Measurements from ENCODE around the gene CFAP221.

The CFAP221 gene

DNA sequence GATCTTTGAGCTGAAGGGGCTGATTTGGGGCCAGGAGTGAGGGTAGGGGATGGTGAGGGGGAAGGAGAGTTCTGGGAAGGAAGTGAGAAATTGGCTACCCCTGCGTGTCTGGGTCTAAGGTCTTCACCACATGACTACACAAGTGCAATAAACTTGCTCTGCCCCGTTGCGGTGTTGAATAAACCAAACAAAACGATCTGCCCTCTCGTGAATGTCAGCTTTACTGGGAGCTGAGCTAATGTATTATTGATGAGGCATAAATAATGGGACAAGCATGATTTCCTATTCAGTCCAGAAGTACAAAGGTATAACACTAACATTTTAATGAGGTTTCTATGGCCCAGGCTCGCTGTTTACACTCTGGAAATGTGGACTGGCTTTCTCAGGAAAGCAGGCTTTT is 8.0 kb upstream of the CFAP221 start:
- DNase-seq (ENCODE audit: low spot score) = no peak
- no peak for FAIRE-seq

DNA sequence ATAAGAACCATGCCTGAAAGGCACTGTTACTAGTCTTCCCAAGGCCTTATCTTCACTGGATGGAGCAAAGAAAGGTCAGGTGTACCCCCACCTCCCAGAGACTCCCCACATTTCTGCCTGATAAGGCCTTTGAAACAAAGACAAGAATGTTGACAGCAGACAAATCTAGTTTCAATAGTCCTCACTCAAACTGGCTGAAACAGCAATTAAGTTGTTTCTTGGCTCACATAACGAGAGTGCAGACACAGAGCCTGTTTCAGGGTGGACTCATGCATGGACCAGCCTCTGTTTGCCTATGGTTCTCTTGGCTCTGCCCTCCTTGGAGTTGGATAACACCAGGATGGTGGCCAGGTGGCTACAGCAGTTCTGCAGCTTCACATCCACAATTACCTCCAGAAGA is 7.5 kb upstream of the CFAP221 start:
- DNase-seq (ENCODE audit: low spot score) = no peak
- no peak for FAIRE-seq

DNA sequence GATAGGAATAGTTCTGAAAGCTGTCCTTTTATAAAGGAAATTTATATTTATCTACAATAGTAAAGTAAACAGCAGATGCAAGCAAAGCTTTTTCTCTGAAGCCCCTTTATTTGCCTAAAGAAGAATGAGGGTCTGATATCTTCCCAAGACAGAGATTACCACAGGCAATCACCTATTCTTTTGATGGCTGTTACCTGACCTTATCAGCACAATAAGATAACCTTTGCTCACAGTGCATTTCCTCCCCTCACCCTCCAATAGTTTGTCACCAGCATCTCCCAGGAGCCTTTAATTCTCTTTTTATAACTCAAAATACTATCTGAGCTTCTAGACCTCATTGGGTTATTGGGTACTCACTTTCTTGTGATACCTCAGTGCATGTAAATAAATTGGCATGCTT is 6.5 kb upstream of the CFAP221 start:
- DNase-seq (ENCODE audit: low spot score) (no peak), FAIRE-seq (no peak)

DNA sequence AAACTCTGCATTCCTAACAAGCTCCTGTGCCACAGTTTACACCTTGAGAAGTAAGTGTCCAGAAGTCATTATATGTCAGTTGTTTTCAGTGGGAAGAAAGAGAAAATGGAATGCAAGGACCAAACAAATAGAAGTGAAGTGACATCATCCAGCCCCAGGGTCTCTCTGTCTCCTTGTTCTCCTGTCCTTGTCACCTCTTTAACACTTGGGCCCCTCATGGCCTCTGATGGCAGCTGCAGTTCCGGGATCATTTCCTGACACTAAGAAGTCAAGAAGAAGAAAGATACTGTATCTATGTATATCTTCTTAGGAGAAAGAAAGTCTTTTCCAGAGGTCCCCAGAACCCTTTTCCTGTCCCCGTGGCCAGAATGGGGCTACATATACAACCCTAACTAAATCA is 2.8 kb upstream of the CFAP221 start:
- FAIRE-seq = no peak
- no peak for DNase-seq (ENCODE audit: low spot score)

DNA sequence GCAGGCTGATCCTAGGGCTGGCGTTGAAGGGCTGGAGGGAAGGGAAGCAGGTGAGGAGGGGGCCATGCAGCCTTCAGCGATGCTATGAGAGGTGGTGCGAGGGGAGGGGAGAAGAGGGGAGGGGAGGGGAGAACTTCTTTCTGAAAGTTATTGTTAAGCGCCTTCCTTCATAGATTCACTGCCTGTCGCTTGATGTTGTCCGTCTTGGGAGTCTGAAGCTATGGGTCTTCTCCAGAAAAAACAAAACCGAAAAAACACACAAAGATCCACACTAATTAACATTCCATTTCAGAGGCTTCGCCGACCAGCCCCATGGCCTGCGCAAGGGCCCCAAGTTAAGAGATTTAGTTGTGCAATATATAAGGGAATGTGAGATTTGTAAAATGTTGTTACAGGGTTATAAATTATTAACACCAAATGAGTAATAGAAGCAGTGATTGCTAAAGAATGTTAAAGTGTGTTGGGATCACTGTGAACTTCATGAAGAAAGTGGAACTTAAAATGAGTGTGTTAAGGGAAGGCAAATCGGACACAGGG is 758 bp downstream of the CFAP221 start:
- FAIRE-seq (peak; percentile 88), DNase-seq (ENCODE audit: low spot score) (peak; percentile 66)

DNA sequence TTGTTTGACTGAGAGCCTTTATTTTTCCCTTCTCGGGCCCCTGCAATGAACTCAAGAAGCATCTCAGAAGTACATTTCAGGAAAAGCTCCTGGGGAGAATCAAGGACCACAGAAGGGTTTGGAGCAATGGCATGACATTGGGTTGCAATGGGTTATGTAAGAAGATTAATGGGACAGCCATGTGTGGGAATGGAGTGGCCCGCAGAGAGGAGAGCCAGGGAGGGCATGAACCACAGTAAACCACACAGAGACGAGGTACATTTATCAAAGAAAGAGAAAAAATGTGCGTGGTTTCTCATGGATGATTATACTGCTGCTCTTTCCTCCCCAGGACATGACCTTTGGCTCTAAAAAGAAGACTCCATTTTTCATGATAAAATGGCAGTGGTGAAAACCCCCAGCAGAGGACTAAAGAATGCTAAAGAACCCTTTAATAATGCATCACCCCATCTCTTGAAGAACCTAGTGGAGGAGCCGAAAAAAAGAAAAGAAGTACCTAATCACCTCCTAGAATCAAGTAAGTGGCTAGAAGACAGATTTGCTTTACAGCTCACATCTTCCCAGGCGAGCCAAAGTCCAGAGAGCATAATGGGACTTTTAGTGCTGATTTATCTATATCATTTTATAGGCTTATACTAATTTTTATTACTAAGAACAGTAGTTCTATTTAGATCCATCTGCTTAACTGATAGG is 1.7 kb downstream of the CFAP221 start:
- DNase-seq (ENCODE audit: low spot score) (peak; percentile 46), FAIRE-seq (peak; percentile 84)

DNA sequence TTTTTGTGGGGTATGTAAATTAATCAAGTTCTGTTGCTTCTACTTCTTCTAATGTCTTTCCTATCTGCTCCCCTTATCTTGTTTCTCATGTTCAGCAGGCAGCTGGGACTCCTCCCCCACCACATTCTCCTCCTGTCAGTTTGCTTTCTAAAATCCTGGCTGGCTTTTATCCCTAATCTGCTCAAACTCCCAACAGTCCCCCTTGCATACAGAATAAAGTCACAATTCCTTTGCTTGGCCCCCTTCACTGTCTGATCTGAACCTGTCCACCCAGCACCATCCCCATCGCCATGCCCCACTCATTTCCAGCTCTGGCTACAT is 2.2 kb downstream of the CFAP221 start:
- DNase-seq (ENCODE audit: low spot score) (no peak), FAIRE-seq (no peak)

DNA sequence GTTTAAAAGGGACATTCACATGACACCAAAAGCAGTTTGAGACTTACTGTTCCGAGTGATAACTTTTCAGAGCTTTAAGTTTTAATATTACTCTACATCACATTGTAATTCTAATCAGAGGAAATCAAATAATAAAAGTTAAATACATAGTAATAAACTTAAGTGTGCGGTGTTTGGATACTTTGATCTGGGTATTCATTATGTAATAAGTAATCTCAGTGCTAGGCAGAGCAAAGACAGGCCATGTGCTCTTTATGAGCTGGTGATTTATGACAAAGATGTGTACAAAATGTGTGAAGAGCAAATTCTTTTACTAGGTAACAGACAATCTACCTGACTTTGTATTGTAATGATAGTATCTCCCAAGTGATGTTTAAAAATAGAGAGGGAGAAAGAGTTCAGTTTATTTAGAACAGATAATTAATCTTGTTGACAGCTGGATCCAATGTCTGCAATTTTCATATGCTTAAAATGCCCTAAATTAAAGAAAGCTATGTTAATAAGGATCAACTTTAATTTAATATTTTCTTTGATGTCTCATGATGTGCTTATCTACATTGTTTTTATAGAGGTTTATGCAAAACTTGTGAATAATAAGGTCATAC is 4.4 kb downstream of the CFAP221 start:
- no peak for FAIRE-seq
- no peak for DNase-seq (ENCODE audit: low spot score)

DNA sequence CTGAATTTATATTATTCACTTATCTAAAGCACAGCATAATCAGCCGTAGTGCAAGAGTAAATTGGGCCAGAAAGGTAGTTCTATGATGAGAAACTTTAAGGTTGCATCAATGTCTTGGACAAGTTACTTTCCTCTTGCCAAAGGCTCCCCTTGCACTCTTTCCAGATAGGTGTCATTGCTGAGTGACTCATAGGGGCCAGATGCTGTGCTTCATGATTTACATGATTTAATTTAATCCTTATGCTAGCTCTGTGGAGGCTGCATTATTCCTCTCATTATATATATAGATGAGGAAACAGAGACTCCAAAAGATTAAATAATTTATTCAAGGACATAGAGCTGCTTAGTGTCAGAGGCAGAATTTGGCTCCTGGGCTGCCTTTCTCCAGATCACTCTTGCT is 5.0 kb downstream of the CFAP221 start:
- DNase-seq (ENCODE audit: low spot score) (no peak), FAIRE-seq (peak; percentile 75)

DNA sequence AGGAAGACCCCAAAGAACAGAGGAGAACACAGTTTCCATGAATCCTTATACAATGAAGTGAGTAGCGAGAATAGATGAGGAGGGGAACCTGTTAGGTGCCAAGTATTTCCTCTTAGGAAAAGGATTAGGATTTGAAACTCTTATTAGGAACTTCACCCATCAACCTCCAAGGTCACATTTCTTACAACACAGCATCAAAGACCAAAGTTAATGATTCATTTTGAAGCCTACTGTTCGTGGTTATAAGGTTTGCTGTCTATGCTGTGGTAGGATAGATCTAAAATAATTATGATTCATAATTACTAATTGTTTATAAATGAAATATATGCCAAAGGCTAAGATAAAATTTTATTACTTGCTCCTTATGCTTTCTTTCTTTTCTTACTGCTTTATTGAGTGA is 6.1 kb downstream of the CFAP221 start:
- peak; percentile 83 for FAIRE-seq
- peak; percentile 26 for DNase-seq (ENCODE audit: low spot score)

DNA sequence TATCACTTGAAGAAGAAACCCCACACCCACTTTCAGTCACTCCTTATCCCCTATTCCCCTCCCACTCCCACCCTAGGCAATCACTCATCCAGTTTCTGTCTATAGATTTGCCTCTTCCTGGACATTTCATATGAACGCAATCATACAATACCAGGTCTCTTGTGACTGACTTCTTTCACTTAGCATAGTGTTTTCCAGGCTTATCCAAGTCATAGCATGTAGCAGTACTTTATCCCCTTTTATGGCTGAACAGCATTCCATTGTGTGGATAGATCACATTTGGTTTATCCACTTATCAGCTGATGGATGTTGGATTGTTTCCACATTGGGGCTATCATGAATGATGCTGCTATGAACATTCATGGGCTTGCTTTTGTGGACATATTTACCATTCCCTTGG is 6.6 kb downstream of the CFAP221 start:
- DNase-seq (ENCODE audit: low spot score) (no peak), FAIRE-seq (no peak)

DNA sequence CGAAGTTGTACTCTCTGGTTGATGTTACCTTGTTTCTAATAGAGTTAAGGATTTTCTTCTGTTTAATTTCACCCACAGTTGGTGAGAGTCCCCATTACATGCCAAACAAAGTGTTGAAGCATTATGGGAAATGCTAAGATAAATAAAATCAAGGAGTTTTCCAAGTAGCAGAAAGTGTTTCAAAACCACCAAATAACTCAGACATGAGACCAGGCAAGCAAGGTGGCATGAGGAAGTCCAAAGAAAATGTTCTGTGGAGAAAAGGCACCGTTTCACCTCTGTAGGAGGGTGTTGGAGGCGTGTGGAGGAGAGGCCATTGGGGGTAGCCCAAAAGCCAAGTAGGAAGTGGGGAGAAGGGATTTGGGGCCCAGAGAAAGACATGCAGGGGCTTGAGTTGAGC is 8.7 kb downstream of the CFAP221 start:
- DNase-seq (ENCODE audit: low spot score) (no peak), FAIRE-seq (no peak)

DNA sequence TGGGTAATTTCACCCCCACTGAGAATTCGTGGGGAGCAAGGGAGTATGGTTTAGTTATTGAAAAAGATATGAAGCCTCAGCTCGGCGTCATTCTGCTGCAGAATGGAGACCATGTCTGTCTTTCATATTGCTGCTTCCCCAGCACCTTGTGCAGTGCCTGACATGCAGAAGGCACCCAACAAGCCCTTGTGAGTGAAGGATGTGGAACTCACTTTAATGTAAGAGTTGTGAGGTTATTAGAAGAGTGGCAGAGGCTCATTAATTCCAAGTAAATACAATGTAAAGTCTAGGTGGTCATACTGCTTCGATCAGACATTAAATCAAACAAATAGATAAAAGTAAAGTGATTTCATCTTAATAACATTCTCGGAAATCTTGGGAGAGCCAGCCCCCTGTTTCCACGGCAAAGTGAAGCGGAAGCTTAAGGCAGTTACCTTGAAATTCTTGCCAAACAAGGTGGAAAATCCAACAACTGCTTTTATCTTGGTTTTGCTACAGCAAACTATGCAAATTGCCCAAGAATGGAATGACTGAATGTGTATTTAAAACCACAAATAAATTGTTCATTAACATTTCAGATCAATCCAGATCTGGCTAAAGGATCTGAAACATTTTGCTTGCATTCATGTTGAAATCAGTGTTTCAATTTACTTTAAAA is 9.6 kb downstream of the CFAP221 start:
- FAIRE-seq (no peak), DNase-seq (ENCODE audit: low spot score) (no peak)

DNA sequence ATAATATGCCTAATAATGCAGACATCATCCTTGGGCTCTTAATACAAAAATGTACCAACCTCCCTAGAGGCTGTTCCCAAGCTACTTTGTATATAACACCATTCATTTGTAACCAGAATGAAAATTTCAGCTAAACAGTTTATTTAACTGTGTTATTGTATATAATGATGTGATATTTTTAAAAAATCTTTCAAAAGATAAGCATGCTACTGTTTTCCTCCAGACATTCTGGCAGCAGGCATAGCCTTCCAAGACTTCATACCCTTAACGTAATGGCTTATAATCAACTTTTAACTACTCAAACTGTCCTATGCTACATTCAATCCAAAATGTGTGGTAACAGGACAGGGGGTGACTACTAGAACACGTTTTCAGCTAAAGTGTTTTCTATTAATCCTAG is 21.2 kb downstream of the CFAP221 start:
- DNase-seq (ENCODE audit: low spot score) = no peak
- FAIRE-seq = no peak

DNA sequence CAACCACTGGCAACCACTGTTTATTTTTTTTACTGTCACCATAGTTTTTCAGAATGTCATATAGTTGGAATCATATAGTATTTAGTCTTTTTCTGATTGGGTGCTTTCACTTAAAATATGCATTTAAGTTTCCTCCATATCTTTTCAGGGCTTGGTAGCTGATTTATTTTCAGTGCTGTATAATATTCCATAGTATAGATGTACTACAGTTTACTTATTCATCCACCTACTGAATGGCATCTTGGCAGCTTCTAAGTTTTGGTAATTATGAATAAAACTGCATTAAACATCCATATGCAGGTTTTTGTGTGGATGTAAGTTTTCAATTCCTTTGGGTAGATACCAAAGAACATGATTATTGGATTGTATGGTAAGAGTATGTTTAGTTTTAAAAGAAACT is 23.0 kb downstream of the CFAP221 start:
- DNase-seq (ENCODE audit: low spot score) (no peak), FAIRE-seq (no peak)

DNA sequence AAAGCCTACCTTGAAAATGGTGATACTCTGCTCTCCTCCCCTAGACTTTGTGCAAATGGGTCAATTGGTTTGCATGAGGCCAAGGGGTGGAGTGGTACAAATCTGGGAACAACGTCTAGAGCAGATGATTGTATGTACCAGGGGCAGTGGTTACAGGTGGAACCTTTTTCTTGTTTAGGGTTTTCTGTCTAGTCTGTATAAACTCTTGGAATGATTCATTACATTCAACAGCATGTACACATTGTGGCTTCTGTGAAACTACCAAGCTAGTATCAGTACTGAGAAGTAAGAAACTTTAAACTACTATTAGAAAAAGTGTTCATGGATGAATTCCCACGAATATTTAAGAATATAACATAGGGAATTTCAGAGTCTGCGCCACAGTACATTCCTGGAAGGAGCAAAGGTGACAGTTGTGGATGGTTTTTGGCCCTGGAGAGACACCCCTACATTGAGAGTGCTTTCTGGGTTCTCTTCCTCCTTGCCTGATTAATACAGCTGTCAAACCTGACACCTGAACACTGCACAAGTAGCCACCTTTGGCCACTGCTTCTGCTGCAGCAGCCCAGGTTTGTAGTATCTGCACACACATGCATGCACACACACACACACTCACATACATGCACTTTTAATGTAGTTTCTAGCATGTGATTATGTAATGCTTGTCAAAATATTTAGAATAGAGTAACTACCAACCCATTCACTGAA is 30.0 kb downstream of the CFAP221 start:
- FAIRE-seq (no peak), DNase-seq (ENCODE audit: low spot score) (no peak)

DNA sequence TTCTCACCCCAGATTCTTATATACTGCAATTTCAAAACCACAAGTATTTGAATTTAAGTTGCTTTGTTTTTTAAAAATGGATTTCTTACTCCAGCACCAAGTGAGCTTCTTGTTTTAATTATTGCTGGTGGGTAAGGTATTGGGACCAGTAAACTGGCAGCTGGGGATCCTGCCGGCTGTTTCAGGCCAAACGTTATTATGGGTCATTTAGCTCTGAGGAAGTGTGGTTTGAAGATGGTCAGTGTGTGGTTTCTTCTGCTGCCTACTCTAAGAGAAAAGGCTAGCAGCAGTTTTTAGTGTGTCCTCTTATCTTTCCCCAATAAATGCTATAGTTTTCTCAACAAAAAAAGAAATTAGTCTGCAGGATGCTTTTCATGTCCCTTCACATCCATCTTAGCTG is 30.6 kb downstream of the CFAP221 start:
- FAIRE-seq (no peak), DNase-seq (ENCODE audit: low spot score) (no peak)

DNA sequence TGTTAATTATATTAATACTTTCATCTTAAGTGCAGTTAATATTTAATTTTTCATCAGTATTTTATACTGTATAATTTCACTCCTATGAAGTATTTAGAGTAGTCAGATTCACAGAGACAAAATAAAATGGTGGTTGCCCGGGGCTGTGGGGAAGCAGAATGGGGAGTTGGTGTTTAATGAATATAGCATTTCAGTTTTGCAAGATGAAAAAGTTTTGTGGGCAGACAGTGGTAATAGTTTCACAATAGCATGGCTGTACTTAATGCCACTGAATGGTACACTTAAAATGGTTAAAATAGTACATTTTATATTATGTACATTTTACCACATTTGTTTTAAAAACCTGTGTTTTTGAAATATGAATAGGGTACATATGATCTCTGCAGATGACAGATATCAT is 31.2 kb downstream of the CFAP221 start:
- FAIRE-seq (no peak), DNase-seq (ENCODE audit: low spot score) (no peak)

DNA sequence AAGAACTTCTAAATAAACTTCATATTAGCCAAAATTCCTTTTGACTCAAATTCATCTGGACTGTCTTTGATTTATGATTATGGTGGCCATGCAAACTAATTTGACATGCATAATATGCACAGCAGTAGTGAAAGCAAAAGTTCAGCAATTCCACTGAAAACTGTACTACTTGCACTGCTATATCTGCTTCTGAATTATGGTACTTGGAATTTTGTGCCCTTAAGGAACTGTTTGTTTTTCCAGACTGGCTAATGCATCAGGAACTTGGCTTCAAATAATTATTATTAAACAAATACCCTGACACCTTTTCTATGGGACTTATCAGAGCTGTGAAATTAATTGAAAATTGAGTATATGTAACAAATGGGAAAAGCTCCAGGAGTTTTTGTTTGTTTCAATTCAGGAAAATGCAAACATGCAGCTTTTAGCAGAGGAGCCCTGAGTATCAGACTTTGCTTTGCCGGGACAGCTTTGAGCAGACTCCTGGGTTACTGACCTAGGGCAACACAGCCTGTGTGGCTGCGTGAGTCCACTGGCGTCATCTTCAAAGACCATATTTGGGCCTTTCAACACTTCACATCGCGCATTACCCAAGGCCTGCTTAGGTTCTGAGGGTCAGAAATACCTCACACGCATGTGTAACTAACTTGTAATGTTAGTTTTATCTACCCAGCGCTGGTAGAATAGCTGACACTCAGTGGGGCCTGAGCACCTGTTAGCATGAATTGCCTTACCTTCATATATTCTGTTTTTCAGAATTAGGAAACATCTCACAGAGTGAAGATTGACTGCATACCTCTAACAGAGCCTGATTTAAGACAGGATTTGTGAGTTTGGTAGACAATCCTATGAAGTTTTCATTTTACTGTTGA is 35.4 kb downstream of the CFAP221 start:
- no peak for FAIRE-seq
- no peak for DNase-seq (ENCODE audit: low spot score)

DNA sequence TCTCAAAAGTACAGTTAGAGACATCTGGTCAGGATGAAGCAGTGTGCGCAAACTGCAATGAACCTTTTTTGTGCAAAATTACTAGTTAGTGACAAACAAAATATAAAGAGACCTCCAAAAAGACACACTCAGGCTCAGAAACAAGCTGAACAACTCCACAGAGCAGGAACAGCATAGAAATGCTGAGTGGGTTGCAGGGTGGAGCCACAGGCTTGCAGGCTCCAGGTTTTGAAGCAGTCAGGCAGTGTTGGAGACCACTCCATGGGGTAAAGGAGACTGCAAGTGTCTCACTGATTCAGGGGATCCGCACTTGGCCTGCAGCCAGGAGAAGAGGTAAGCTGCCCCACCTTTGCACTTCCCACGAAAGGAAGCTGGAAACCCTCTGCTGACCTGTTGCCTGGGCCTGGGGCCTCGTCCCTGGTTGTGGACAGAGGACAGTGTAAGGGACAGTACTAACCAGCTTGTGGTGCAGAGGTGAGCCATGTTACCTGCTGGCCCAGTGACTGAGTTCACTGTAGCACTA is 36.4 kb downstream of the CFAP221 start:
- FAIRE-seq (no peak), DNase-seq (ENCODE audit: low spot score) (no peak)

DNA sequence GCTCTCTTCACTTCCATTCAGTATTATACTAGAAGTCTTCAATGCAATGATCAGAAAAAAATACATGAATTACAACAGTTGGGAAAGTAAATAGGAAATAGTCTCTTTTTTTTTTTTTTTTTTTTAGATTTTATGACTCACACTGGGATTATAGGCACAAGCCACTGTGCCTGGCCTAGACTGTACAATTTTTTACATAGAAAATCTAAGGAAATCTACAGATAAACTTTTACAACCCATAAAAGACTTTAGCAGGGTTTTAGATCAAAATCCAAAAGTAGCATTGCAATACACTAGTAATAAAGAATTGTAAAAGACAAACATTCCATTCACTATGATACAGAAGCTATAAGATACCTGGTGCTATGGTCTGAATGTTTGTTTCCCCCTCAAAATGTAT is 39.0 kb downstream of the CFAP221 start:
- FAIRE-seq (no peak), DNase-seq (ENCODE audit: low spot score) (no peak)
